ENCODE data around the gene PAK3. TPM values are rescaled to one million over a fixed set of nuclear protein-coding genes. Genes with fewer than 3 reads are reported as not detected.

PAK3 gene
- total and polyA plus RNA-seq, 9 of the 15 experiments (the other 6 are each of a cell fraction or from before 2014, with no cell fraction given), result not detected

DNA sequence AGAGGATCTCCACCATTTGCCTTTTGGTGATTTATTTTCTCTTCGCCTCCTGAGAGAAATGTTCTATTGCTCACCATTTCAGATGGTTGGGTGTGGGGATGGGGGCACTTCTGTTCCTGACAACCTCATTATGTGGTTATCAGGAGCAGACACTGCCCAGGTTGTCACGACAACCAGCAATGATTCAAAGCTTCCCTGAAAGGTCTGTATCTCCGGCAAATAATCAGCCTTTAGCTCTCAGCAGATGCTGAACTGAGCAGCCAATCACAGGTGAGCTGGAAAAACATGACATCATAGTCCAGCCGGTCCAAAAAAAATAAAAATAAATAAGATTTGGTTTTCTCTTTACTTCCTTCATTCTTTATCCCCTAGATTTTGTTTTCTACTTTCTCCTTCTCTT lies 5.5 kb upstream of the PAK3 start:
- no peaks in the 10 kb centered on the region for H3K36me3 ChIP-seq (ENCODE audit: control insufficient read depth, insufficient read depth, low read length)
- no peaks in the 10 kb centered on the region for H3K27me3 ChIP-seq (ENCODE audit: control insufficient read depth in 2 of 2, insufficient read depth in 2 of 2, low read length in 2 of 2)
- H3K4me1 ChIP-seq (replicated peaks in 1 of 2; ENCODE audit: control insufficient read depth in 2 of 2, insufficient read depth in 2 of 2, low read length in 2 of 2), result no peaks in the 10 kb centered on the region
- POLR2A ChIA-PET, result no interaction called here
- intact Hi-C loops (cut with micrococcal nuclease), result loop anchor here (10.0 kb wide), 2 partner anchors 96 to 154 kb away; no protein-coding TSS in a partner anchor
- no peak overlapping the region for H3K9ac ChIP-seq (ENCODE audit: insufficient read depth in 1 of 2, low read depth in 2 of 2, low read length in 2 of 2)
- ATAC-seq, result no peak
- BruUV-seq (replicated peaks), result no TSS peak
- no peak for FAIRE-seq
- DNase-seq (ENCODE audit: extremely low read depth in 1 of 4, low spot score in 3 of 4), result peak in 2 of 4 experiments; percentile 9 to 11
- TF ChIP-seq DEAF1 (CRISPR knock-in tag; IDR thresholded peaks at IDR 0.05) (no peak), RFX1 (IDR thresholded peaks at IDR 0.05) (peak; percentile 31; the same call in 1 of the 2 replicates), ATF7 (IDR thresholded peaks at IDR 0.05) (no peak), PTRF (tag; IDR thresholded peaks at IDR 0.05) (no peak), ZNF174 (CRISPR knock-in tag; IDR thresholded peaks at IDR 0.05) (no peak)
- in situ Hi-C loops (cut with MboI), result no loop called here
- H4K20me1 ChIP-seq (replicated peaks; ENCODE audit: control insufficient read depth, insufficient read depth, low read length), result no peaks in the 10 kb centered on the region
- 0% methylated on average over 4 of the region's 4 CpGs for WGBS (ENCODE audit: insufficient coverage, low coverage, missing lambda C conversion rate)
- no peak overlapping the region for H3K4me2 ChIP-seq (ENCODE audit: insufficient read depth, low read length)
- no peak overlapping the region for H2AFZ ChIP-seq (ENCODE audit: low read depth, low read length)
- H3K9me3 ChIP-seq (replicated peaks; ENCODE audit: control insufficient read depth, insufficient read depth, low read depth, low read length), result no peaks in the 10 kb centered on the region
- no peaks in the 10 kb centered on the region for H3K9me1 ChIP-seq (ENCODE audit: control insufficient read depth, insufficient read depth, low read length)
- H3K79me2 ChIP-seq (ENCODE audit: control insufficient read depth, insufficient read depth, low read length), result no peaks in the 10 kb centered on the region
- CTCF ChIA-PET (ENCODE audit: low intra/inter-chr PET ratio), result no interaction called here
- no peak overlapping the region for H3K27ac ChIP-seq (ENCODE audit: extremely low read depth, low read depth, low read length)
- H3K4me3 ChIP-seq, result no peak overlapping the region
